Ovary (tissue), 3 donors: ENCODE results near the gene ANKRD60.

Experiments used
- EP300 ChIP-seq: sonication (generic); formaldehyde crosslinking; IDR thresholded peaks from one replicate; pipeline ENCODE4 v1.6.1; 2017; ENCODE audit warnings: antibody characterized with exemption
- POLR2A ChIP-seq: fragments of 450-650 bp; IDR thresholded peaks from one replicate; pipeline ENCODE4 v1.6.1; 2017; ENCODE audit warnings: antibody characterized with exemption, mild to moderate bottlenecking, moderate library complexity
- TF ChIP-seq, protein P1 (sequence below), 3 donors: fragments of 450-650 bp in 2 of 3; fragments of 200-600 bp in 1 of 3; IDR thresholded peaks; one replicate each; pipeline versions ENCODE4 v1.5.1 to v1.8.0; 2016 to 2022; ENCODE audit warnings: antibody characterized with exemption in 3 of 3, mild to moderate bottlenecking in 1 of 3
- donor health status: DM: no; HTN: no; CAD: no.

DNA sequence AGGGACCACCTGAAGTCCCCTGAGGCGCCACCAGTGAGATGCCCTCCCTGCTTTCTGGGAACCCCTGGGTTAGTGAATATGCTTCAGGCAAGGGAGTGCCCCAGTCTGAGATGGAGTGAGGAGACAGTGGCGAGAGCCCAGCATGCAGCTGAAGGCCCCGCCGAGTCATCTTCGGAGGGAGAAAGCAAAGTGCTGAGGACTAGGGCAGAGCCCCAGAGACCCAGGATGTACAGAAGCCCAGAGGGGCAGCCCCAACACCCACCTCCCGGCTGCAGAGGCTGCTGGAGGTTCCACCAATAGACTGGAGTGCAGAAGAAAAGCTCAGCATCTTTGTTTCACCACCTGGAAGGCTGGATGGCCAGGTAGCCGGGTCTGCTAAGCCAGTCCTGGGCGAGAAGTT lies 14.1 kb downstream of the ANKRD60 start:
- TF ChIP-seq, protein P1, sequence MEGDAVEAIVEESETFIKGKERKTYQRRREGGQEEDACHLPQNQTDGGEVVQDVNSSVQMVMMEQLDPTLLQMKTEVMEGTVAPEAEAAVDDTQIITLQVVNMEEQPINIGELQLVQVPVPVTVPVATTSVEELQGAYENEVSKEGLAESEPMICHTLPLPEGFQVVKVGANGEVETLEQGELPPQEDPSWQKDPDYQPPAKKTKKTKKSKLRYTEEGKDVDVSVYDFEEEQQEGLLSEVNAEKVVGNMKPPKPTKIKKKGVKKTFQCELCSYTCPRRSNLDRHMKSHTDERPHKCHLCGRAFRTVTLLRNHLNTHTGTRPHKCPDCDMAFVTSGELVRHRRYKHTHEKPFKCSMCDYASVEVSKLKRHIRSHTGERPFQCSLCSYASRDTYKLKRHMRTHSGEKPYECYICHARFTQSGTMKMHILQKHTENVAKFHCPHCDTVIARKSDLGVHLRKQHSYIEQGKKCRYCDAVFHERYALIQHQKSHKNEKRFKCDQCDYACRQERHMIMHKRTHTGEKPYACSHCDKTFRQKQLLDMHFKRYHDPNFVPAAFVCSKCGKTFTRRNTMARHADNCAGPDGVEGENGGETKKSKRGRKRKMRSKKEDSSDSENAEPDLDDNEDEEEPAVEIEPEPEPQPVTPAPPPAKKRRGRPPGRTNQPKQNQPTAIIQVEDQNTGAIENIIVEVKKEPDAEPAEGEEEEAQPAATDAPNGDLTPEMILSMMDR (IDR thresholded peaks at IDR 0.05) = no peak
- TF ChIP-seq POLR2A (no peak), EP300 (no peak)
